ENCODE measurements around the gene APOL3. TPM values are rescaled to one million over a fixed set of nuclear protein-coding genes. Genes with fewer than 3 reads are reported as not detected.
"Not testable (repeated sequence)": the region's sequence is repeated elsewhere in the genome, so short reads cannot be mapped to it uniquely, and the experiment has no call there.

APOL3 gene
- total RNA-seq, 1 experiment from 2014 or later: 3.2 TPM

DNA sequence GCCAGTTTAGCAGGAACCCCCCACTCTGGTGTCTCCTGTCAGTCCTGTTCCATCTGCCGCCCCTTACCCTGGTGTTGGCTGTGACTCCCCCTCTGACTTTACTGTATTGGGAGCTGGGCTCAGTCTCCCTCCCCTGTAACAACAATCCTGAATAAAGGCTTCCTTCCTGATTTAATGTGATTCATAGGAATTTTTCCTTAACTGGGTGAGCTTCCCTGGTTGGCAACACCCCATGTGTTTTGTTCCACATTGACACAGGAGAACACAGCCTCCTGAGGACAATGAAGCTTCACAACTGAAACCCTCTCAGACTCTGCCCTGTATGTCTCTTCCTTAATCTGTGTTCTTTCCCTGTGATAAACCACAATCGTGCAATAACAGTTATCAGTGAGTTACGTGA is 32.6 kb upstream of the APOL3 start:
- no peak for DNase-seq (ENCODE audit: low read depth)

DNA sequence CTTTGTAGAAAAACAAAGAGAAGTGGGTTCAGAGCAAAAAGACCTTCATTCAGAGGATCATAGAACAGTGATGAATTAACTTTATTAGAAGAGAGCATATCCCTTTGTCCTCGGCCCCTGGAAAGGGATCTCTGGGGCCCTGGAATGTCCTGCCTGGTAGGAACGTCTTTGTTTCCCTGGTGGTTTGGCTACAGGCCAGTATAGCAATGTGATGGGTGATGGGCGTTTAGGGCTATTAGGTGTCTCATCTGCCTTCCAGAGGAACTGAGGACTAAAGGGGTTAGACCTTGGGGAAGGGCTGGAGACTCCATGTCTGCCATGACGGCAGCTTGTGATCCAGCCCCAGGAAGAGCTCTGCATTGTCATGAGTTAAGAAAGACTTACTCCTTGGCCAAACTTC is 32.0 kb upstream of the APOL3 start:
- DNase-seq (ENCODE audit: low read depth): no peak

DNA sequence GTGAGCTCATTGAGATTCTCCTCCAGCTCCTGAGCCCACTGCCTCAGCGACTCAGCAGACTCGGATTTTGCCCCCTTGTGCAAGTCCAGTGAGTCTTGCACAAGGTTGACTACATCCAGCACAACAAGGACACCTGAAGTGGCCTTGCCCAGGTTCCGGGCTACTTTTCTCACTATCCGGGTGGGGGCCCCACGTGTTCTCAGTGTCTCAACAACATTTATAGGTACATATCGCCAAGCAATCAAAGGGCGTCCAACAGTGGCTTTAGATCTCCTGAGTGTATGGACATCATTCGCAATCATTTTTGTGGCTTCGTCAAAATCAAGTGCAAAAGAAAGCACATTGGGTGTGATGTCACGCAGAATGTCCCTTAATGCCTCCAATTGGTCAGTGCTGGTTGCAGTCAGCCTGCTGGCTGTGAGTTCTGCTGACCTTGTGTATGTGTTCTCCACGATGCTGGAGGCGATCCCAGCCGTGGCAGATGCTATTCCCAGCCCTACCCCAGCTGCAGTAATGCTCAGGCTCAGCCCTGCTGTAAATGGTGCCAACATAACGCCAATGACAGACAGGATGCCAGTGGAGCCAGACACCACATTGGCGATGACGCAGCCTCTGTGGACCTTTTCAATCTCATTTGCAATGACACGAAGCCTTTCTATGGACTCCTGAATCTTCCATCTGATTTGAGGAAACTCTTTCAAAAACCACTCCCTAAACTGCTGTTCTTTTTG is 30.7 kb upstream of the APOL3 start:
- DNase-seq (ENCODE audit: low read depth): peak; percentile 67

DNA sequence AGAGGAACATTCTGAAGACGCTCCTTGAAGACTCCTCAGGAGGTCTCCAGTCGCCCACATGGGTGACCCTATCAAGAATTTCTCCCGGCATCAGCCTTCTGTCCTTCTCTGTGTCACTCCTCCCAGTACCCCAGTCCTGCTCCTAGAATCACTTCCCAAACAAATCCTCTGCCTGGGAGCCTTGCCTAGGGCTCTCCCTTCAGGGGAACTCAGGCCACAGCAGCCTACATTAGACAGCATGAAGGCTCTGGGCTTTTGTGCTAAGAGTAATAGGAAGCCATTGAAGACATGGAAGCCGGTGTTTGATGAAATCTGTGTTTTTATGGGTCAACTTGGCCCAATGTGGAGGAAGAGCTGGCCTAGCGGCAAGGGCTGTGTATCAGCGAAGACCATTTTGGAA is 27.3 kb upstream of the APOL3 start:
- DNase-seq (ENCODE audit: low read depth): not testable (repeated sequence)

DNA sequence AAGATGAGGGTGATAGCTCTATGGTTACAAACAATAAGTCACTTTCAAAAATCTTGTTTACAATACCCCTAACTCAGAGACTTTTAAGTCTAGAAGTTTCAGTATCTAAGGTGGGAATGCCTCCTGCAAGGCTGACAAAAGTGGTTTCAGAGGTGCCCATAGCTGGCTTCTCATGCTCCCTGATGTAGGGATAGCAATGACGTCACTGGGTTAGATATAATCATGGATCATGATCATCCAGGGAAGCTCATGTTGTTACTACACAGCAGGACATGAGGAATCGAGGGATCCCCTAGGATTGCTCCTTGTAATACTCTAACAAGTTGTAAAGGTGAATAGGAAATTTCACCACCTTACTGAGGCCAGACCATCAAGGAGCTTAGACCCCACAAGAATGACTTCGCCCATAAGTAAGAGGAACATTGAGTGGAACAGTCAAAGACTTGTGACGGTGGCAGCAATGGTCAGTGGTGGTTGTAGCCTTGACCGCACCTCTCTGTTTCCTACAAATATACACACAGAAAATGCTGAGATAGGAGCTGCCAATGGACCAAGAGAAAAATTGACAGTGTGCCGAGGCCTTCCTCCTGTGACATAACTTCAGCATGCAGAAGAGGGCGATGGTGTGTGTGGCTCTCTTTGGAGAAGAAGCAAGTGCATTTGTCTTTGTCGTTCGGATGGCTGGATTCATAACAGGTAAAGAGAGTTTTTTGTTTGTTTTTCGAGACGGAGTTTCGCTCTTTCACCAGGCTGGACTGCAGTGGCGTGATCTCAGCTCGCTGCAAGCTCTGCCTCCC is 25.5 kb upstream of the APOL3 start:
- DNase-seq (ENCODE audit: low read depth): no peak

DNA sequence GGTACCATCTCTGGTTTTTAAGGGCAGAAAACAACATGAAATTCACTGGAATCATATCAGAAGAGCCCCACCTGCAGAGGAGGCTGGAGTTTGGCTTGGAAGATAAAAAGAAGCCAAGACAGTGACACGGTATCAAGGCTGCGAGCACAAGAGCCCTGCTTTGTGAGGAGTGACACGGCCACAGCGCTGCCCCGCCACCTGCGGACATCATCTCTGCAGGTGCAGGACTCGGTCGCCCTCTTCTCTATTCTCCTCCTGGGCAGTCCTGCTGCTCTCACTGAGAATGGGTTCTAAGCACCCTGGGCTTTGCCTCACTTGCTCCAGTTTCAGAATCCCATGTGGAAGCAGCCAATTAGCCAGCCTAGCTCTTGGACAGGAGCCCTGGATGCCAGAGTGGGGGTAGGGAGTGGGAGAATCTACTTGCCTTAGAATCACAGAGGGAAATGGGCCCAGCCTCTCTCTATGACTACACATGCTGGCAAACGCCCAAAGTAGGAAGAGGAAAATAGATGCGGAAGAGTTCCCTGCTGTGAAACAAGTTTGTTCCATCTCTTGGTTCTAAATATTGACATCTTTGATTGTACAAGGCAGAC is 24.0 kb upstream of the APOL3 start:
- DNase-seq (ENCODE audit: low read depth): no peak

DNA sequence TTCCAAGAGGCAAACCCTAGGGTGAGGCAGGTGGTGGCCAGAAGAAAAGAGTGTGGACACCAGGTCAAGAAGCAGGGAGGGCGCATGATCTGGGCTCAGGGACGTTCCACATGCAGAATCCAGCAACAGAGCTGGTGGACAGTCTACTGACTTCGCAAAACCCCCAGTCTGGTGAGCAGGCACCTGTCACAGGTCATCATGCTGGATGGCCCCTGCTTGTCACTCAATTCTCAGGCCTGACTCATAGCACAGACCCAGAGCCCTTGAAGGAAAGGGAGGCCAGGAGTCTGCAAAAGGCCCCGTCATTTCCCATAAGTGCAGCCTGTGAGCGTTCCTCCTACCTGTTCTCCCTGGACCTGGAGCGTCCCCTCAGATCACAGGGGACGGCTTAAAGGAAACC is 22.9 kb upstream of the APOL3 start:
- DNase-seq (ENCODE audit: low read depth): no peak

DNA sequence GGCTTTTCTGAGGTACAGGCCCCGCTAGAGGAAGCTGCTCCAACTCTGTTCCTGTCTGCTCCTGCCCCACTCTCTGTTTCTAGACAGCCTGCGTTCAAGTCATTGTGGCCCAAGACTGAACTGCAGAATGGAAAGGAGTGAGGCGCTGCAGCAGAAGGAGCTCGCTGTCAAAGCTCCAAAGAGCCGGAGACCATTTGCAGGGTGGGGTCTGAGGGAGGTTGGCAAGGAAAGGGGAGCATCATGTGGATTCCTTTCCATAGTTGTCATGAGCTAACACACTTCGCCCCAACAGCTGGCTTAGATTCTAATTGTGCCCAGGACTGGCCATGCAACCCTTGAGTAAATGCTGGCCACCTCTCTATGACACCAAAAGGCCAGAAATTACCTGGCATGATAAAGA is 22.3 kb upstream of the APOL3 start:
- no peak for DNase-seq (ENCODE audit: low read depth)

DNA sequence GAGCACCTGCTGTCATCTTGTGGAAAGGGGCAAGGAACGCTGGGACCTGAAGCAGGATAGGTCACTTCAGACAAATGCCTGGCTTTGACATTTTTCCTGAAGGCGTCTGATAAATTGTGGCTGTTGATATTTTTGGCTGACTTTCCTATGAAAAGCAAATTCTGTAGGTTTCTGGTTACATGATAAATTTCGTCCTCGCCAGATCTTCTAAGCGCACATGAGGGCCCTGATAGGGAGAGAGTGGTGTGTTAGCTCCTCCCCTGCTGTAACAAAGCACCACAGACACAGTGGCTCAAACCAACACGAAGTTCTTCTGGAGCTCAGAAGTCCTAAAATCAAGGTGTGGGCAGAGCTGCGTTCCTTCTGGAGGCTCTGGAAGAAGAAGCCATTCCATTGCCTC is 21.5 kb upstream of the APOL3 start:
- DNase-seq (ENCODE audit: low read depth): no peak

DNA sequence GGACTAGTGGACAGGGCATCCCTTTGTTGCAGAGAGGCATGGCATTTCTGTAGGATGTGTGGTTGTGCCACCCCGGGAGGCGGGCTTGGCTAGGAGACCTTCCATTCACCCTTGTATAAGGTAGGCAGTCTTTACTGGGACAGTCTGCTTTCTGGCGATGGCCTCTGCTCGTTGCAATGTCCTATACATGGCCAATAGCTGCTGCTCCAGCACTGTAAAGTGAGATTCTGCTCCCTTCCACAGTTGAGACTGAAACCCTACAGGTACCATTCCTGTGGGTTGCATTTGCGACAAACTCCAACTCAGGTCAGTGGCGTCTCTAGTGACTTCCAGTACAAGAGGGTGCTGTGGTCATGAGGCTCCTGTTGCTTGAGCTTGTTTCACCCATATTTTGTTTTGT is 20.4 kb upstream of the APOL3 start:
- DNase-seq (ENCODE audit: low read depth): no peak

DNA sequence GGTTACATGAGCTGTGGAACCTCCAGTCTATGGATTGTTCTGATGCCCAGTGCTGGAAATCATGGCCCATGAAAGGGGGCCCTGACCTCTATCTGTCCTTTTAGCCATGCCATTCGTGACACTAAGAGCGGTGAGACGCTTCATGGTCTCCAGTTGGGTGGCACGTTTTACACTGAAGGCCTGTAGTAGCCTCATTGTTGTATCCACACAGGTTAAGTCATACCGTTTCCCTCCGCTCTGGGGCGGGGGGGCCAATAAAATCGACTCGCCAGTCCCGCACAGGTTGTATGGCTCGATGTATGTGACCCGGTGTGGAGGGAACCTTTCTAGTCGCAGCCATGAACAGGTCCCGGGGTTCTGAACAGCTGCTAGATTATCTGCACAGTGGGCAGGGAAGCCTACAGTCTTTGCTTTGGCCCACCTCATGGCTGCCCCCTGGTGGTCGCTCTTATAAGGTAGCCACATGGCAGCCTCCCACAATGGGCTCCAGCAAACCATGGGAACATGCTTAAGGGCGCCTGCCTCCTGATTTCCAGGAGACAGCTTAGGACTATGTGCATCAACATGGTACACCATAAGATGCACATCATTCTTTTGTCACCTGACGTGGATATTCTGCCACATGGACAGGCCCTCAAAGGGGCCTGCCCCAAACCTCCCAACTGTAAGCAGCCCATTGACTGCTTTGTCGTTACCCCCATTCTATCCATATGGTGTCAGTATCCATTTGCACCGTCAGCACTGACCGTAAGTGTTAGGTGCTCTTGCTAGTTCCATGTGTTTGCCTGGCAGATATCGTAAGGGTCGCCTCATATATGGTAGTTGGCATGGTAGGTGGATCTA is 19.7 kb upstream of the APOL3 start:
- DNase-seq (ENCODE audit: low read depth): peak; percentile 62

DNA sequence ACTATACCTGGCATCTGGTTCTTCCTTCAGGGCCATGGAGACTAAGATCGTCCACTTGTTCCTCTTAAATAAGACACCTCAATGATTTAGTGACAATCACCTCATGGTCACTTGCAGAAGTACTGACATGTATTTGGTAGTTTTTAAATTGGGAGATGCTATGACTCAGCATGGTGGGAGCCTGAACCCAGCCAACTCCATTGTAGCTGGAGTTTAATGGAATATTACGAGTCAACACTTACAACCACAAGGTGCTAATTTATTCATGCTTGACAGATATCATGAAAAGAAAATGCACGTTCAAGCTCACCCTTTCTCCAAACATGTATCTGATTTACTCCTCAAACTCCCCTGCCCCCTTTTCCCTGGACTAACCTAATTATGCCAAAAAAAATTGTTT is 16.6 kb upstream of the APOL3 start:
- DNase-seq (ENCODE audit: low read depth): no peak

DNA sequence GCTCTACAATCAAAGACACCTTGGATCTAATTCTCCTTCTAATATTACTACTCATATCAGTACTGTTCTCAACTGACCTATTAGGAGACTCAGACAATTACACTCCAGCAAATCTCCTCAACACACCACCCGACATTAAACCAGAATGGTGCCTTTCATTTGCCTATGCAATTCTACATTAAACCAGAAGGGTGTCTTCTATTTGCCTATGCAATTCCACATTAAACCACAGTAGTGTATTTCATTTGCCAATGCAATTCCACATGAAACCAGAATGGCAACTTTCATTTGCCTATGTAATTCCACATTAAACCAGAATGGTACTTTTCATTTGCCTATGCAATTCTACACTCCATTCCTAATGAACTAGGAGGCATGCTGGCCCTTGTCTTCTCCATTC is 15.3 kb upstream of the APOL3 start:
- DNase-seq (ENCODE audit: low read depth): no peak

DNA sequence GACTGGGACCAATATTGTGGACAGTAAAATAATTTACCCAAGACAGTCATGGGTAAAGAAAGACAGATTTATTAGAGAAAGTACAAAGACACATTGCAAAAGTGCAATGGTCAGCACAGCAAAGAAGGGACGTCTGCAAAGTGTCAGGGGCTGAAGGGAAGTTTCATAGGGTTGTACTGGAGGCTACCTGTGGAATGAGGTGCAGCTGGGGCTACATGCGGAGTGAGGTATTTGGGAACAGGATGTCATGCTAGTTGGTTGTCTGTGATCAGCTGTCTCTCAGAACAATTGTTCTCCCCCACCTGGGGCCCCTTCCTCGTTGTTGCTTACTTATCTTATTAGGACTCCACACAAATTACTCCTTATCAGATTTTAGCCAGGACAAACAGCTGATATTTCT is 11.4 kb upstream of the APOL3 start:
- no peak for DNase-seq (ENCODE audit: low read depth)

DNA sequence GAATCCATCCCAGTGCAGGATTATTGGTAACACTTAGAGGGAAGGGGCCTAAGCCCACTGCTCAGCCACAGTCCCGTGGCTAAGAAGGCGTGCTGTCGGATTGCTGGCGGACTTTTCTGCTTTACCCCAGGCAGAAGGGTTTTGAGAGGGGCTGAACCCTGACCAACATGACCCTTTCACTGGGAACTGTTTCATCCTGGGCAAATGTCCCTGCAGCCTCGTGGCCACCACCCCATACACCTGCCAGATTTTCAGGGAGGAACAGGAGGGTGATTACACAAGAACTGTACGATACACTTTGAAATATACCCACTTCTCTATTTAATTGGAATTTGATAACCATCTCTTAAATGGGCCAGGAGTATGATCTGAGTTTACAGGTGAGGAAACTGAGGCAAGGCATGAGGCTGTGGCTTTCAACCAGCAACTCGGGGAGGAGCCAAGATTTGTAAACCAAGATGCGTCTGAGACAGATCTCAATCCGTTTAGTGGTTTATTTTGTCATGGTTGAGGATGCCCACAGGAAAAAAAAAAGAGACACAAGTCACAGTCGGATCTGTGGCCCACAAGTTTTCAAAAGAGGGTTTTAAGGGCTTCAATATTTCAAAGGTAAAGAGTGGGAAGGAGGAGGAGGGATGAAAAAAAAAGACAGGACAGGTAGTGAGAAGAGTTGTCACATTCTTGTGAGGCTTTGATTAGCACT is 6.1 kb upstream of the APOL3 start:
- DNase-seq (ENCODE audit: low read depth): no peak

DNA sequence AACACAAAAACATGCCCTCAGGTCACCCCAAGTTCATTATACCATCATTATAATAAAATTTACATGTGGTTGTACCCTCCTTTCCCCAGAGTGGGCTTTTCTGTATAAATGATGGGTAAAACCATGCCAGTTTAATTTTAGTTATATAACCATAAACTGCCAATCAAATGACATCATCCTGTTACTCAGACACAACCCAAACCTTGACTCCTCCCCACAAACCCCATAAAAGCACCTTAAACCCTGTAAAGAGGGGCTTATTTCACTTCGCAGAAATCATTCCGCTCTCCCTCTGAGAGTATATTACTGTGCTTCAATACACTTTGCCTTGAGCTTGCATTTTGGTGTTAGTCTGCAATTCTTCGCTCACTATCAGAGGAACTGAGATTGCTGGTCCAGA is 5.5 kb upstream of the APOL3 start:
- DNase-seq (ENCODE audit: low read depth): no peak

DNA sequence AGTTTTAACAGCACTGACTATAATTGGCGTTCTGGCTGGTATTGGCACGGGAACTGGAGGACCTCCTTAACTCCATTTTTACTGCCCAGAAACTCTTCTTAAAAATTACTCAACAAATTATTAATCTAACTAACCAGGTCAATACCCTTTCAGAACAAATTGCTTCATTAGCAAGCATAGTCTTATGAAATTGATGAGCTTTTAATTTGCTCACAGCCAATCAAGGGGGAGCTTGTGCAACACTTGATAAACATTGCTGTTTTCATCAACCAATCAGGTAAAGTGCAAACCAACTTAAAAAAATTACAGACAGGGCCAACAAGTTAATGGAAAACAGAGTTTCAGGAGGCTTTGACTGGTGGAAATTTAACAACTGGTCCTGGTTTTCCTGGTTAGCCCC is 4.6 kb upstream of the APOL3 start:
- no peak for DNase-seq (ENCODE audit: low read depth)

DNA sequence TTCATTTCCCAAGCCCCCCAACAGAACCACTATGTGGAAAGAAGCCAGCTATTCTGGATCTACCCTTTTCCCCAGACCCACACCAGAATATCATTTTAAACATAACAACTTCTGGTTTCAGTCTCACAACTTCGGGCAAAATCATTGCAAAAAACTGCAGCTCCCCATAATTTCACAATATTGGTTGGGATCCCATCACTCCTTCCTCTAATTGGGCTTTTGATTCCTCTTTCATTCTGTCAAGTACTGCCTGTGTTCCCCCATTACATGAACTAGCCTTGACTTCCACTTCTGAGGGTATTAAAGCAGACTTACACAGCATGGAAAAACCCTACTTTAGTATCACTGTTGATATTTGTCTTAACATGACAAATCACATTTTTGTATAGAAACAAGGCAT is 4.1 kb upstream of the APOL3 start:
- DNase-seq (ENCODE audit: low read depth): no peak

DNA sequence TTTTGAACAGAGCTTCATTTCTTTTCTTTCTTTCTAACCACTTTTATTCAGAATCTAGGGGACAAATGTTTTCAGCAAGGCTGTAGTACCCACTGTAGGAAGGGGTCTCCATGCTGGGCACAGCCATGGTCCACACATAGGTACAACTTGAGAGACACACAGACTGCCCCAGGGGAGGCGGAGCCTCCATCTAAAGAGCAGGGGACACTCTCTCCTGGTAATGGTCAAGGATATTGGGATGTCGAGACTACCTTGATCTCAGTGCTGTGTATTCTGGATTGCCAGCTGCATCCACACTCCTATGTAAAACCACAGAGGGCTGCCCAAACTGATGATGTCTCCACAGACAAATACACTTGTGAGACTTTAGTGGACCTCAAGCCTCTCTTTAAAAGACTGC is 2.9 kb upstream of the APOL3 start:
- no peak for DNase-seq (ENCODE audit: low read depth)

DNA sequence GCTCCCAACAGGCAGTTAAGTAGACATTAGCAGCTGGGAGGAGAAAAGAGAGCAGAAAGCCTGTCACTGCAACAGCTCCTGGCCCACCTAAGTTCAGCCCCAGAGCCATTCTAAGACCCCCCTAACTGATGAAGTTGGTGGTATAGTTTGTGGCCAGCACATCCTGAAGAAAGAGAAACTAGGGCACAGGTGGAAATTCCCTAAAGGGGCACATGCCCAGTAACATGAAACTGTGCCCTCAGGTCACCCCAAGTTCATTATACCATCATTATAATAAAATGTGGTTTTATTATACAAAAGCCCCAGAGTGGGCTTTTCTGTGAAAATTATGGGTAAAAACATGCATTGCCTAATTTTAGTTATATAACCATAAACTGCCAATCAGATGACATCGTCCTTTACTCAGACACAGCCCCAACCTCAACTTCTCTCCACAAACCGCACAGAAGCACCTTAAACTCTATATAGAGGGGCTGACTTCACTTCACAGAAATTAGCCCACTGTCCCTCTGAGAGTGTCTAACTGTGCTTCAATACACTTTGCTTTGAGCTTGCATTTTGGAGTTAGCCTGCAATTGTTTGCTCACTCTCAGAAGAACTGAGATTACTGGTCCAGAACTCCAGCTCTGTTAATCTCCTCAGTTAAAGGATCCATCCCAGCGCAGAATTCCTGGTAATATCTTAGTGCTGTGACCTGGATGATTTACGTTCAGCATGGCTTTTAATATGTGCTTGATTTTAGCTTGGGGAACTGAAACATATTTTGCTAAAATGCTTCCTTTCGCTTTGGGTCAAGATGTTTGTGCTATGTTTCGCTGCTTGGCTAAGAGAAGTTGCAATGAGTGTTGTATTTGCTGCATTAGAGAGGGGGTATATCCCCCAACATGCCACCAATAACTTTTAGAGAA is 1.8 kb upstream of the APOL3 start:
- no peak for DNase-seq (ENCODE audit: low read depth)

Measured in LHCN-M2 (cell line).